ENCODE results near the gene CLDN10. TPM values are rescaled to one million over a fixed set of nuclear protein-coding genes. Genes with fewer than 3 reads are reported as not detected.

Gene CLDN10
- total RNA-seq, 3 donors from 2014 or later, result 0.64 to 2.0 (median 1.0) TPM

- intact Hi-C loops (cut with DNase I; ENCODE audit: low total_unique reads), result no loop called here
- no peak for TF ChIP-seq POLR2A (IDR thresholded peaks at IDR 0.05)
- no peak for TF ChIP-seq POLR2AphosphoS5 (IDR thresholded peaks at IDR 0.05)
- TF ChIP-seq CTCF (IDR thresholded peaks at IDR 0.05), result no peak
- peak overlapping the region; percentile 83 to 87 for H3K27ac ChIP-seq
These were observed 52.0 kb downstream of the CLDN10 start for GRCh38 chr13:95604556-95604915.

GRCh38 chr13:95605448-95606125, 53.1 kb downstream of the CLDN10 start:
- Histone ChIP-seq H3K9me3 (no peaks in the 10 kb centered on the region), H3K4me3 (no peak overlapping the region), H3K27me3 (no peaks in the 10 kb centered on the region), H3K4me1 (peaks cover 0 to 7% of the 10 kb centered on the region in 2 donors), H3K36me3 (no peaks in the 10 kb centered on the region), H3K27ac (peak overlapping the region in 1 of 2 donors; percentile 83)
- intact Hi-C loops (cut with DNase I; ENCODE audit: low total_unique reads), result no loop called here
- TF ChIP-seq POLR2AphosphoS5 (IDR thresholded peaks at IDR 0.05) (no peak), CTCF (IDR thresholded peaks at IDR 0.05) (no peak), POLR2A (IDR thresholded peaks at IDR 0.05) (no peak)
- DNase-seq (ENCODE audit: low spot score in 2 of 2), result no peak

More at GRCh38 chr13:95604556-95604915, 52.0 kb downstream of the CLDN10 start:
- H3K27me3 ChIP-seq, result no peaks in the 10 kb centered on the region
- peaks cover 0 to 7% of the 10 kb centered on the region in 2 donors for H3K4me1 ChIP-seq
- no peaks in the 10 kb centered on the region for H3K9me3 ChIP-seq
- no peak for DNase-seq (ENCODE audit: low spot score in 2 of 2)
- H3K4me3 ChIP-seq, result no peak overlapping the region
- no peaks in the 10 kb centered on the region for H3K36me3 ChIP-seq

- Histone ChIP-seq H3K27me3 (no peaks in the 10 kb centered on the region), H3K9me3 (no peaks in the 10 kb centered on the region), H3K4me3 (no peak overlapping the region), H3K4me1 (peaks cover 0 to 7% of the 10 kb centered on the region in 2 donors), H3K36me3 (no peaks in the 10 kb centered on the region), H3K27ac (no peak overlapping the region)
- TF ChIP-seq POLR2A (IDR thresholded peaks at IDR 0.05) (no peak), CTCF (IDR thresholded peaks at IDR 0.05) (no peak)
- intact Hi-C loops (cut with DNase I; ENCODE audit: low total_unique reads), result no loop called here
- DNase-seq (ENCODE audit: low spot score in 2 of 2), result no peak
These were observed 54.8 kb downstream of the CLDN10 start for GRCh38 chr13:95607366-95607765.

- H3K4me1 ChIP-seq, result peaks cover 0 to 4% of the 10 kb centered on the region in 2 donors
- H3K27ac ChIP-seq, result no peak overlapping the region
- intact Hi-C loops (cut with DNase I; ENCODE audit: low total_unique reads), result no loop called here
- TF ChIP-seq POLR2AphosphoS5 (IDR thresholded peaks at IDR 0.05), result no peak
- TF ChIP-seq POLR2A (IDR thresholded peaks at IDR 0.05), result no peak
- TF ChIP-seq CTCF (IDR thresholded peaks at IDR 0.05), result no peak
- H3K9me3 ChIP-seq, result no peaks in the 10 kb centered on the region
- no peak overlapping the region for H3K4me3 ChIP-seq
- H3K27me3 ChIP-seq, result no peaks in the 10 kb centered on the region
- no peak for DNase-seq (ENCODE audit: low spot score in 2 of 2)
- no peaks in the 10 kb centered on the region for H3K36me3 ChIP-seq
These were observed 56.3 kb downstream of the CLDN10 start for GRCh38 chr13:95608640-95609323.

- Histone ChIP-seq H3K36me3 (no peaks in the 10 kb centered on the region), H3K4me3 (no peak overlapping the region), H3K27ac (no peak overlapping the region), H3K9me3 (no peaks in the 10 kb centered on the region), H3K27me3 (no peaks in the 10 kb centered on the region), H3K4me1 (no peaks in the 10 kb centered on the region)
- intact Hi-C loops (cut with DNase I; ENCODE audit: low total_unique reads), result no loop called here
- DNase-seq (ENCODE audit: low spot score in 2 of 2), result no peak
- TF ChIP-seq CTCF (IDR thresholded peaks at IDR 0.05) (no peak), POLR2AphosphoS5 (IDR thresholded peaks at IDR 0.05) (no peak), POLR2A (IDR thresholded peaks at IDR 0.05) (no peak)
These were observed 62.2 kb downstream of the CLDN10 start for GRCh38 chr13:95614641-95615245.
